ENCODE results near the gene TRABD2B. TPM values are rescaled to one million over a fixed set of nuclear protein-coding genes. Genes with fewer than 3 reads are reported as not detected.

The TRABD2B gene
- total RNA-seq, 1 experiment from 2014 or later, result 0.05 TPM

DNA sequence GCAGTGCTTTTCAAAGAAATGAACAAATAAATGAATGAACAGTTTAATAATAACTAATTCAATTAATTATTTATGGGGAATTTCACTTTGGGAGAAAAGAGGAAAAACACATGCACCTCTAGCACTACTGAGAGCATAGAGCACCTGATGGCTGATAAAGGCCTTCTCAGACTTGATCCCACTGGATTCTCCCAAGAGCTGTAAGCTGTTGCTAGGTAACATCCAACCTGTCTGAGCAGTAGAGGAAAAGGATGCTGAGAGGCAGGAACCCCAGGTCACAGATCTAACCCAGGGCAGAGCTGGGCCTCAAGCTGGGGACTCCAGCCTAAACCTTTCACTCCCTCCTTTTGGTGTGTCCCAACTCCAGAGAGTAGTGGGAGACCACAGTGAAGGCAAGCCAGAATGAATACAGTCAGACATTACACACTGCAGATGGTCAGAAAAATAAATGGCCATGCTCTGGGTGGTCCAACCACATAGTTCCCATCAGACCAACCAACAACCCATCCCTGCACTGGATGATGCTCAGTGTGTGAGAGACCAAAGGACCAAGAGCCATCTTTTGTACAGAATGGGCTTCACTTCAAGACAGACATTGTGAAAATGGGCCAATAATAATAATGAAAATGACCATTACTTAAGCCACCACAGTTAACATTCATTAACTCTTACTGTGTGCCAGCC, 15.4 kb downstream of the TRABD2B start:
- intact Hi-C loops (cut with micrococcal nuclease), result no loop called here
- H3K9me3 ChIP-seq (ENCODE audit: control insufficient read depth in 1 of 2, insufficient read depth in 1 of 2, low read depth in 1 of 2, low read length in 2 of 2), result no peaks in the 10 kb centered on the region
- no peak overlapping the region for H3K9ac ChIP-seq (ENCODE audit: low read length)
- H3K36me3 ChIP-seq (ENCODE audit: control insufficient read depth in 1 of 2, insufficient read depth in 2 of 2, low read length in 2 of 2), result no peaks in the 10 kb centered on the region
- no peaks in the 10 kb centered on the region; the same call in 1 of the 2 replicates for H3K27me3 ChIP-seq (ENCODE audit: insufficient read depth, low read length)
- H3K9me2 ChIP-seq (ENCODE audit: insufficient read depth), result no peaks in the 10 kb centered on the region
- DNase-seq (ENCODE audit: low read depth, low spot score) (no peak), ATAC-seq (no peak)
- ChIA-PET POLR2A (no interaction called here), RAD21 (ENCODE audit: low non-redundant PET in 1 of 2, low total read pairs in 2 of 2, uncharacterized antibody in 2 of 2, unreplicated experiment in 2 of 2) (no interaction called here), CTCF (no interaction called here)
- BruUV-seq (replicated peaks), result no TSS peak
- H3K27ac ChIP-seq (ENCODE audit: low read depth, low read length), result no peak overlapping the region
- H3K4me2 ChIP-seq (ENCODE audit: low read length), result no peak overlapping the region
- no peak overlapping the region for H2AFZ ChIP-seq (ENCODE audit: low read depth, low read length, poor library complexity, severe bottlenecking)
- TF ChIP-seq ELF1 (IDR thresholded peaks at IDR 0.05; ENCODE audit: borderline replicate concordance, low read depth) (no peak), POLR2A (IDR thresholded peaks at IDR 0.05; ENCODE audit: borderline replicate concordance, extremely low read depth, insufficient read depth, insufficient read length) (no peak), SIN3A (IDR thresholded peaks at IDR 0.05; ENCODE audit: low read depth) (no peak)
- TF ChIP-seq, protein P1, sequence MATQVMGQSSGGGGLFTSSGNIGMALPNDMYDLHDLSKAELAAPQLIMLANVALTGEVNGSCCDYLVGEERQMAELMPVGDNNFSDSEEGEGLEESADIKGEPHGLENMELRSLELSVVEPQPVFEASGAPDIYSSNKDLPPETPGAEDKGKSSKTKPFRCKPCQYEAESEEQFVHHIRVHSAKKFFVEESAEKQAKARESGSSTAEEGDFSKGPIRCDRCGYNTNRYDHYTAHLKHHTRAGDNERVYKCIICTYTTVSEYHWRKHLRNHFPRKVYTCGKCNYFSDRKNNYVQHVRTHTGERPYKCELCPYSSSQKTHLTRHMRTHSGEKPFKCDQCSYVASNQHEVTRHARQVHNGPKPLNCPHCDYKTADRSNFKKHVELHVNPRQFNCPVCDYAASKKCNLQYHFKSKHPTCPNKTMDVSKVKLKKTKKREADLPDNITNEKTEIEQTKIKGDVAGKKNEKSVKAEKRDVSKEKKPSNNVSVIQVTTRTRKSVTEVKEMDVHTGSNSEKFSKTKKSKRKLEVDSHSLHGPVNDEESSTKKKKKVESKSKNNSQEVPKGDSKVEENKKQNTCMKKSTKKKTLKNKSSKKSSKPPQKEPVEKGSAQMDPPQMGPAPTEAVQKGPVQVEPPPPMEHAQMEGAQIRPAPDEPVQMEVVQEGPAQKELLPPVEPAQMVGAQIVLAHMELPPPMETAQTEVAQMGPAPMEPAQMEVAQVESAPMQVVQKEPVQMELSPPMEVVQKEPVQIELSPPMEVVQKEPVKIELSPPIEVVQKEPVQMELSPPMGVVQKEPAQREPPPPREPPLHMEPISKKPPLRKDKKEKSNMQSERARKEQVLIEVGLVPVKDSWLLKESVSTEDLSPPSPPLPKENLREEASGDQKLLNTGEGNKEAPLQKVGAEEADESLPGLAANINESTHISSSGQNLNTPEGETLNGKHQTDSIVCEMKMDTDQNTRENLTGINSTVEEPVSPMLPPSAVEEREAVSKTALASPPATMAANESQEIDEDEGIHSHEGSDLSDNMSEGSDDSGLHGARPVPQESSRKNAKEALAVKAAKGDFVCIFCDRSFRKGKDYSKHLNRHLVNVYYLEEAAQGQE (IDR thresholded peaks at IDR 0.05; ENCODE audit: low read depth), result no peak
- no peak overlapping the region for H3K4me3 ChIP-seq (replicated peaks in 1 of 2; ENCODE audit: low read depth in 1 of 2, low read length in 2 of 2)
- no peaks in the 10 kb centered on the region for H4K20me1 ChIP-seq (ENCODE audit: insufficient read depth)
- no peaks in the 10 kb centered on the region for H3K4me1 ChIP-seq (ENCODE audit: control insufficient read depth in 1 of 2, insufficient read depth in 2 of 2, low read length in 2 of 2)
- no peaks in the 10 kb centered on the region for H3K79me2 ChIP-seq (ENCODE audit: insufficient read depth, low read length)

DNA sequence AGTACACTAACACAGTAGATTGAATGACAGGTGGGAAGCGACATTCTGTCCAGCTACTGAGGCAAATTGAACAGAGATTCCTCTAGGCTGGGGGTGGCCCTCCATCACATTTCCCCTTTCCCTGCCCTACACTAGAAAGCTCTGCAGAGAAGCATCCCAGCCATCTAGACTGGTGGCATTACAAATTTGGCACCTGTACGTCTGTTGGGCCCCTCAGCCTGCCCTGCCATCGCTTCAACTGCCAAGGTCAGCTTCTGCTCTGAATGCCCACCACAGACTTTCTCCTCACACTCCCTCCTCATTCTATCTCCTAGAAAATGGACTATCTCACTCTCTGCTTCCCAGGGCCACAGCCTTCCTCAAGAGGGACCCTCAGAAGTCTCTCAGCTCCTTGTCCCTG, 16.7 kb downstream of the TRABD2B start:
- no peaks in the 10 kb centered on the region for H4K20me1 ChIP-seq (ENCODE audit: insufficient read depth)
- POLR2A ChIA-PET, result no interaction called here
- H3K4me3 ChIP-seq (replicated peaks in 1 of 2; ENCODE audit: low read depth in 1 of 2, low read length in 2 of 2), result no peak overlapping the region
- DNase-seq (ENCODE audit: low read depth, low spot score) (no peak), ATAC-seq (no peak)
- H3K9me3 ChIP-seq (ENCODE audit: control insufficient read depth in 1 of 2, insufficient read depth in 1 of 2, low read depth in 1 of 2, low read length in 2 of 2), result no peaks in the 10 kb centered on the region
- CTCF ChIA-PET, result no interaction called here
- no peak overlapping the region for H2AFZ ChIP-seq (ENCODE audit: low read depth, low read length, poor library complexity, severe bottlenecking)
- H3K9me2 ChIP-seq (ENCODE audit: insufficient read depth), result no peaks in the 10 kb centered on the region
- H3K36me3 ChIP-seq (ENCODE audit: control insufficient read depth in 1 of 2, insufficient read depth in 2 of 2, low read length in 2 of 2), result no peaks in the 10 kb centered on the region
- intact Hi-C loops (cut with micrococcal nuclease), result no loop called here
- H3K79me2 ChIP-seq (ENCODE audit: insufficient read depth, low read length), result no peaks in the 10 kb centered on the region
- no peak overlapping the region for H3K9ac ChIP-seq (ENCODE audit: low read length)
- no peak for TF ChIP-seq SIN3A (IDR thresholded peaks at IDR 0.05; ENCODE audit: low read depth)
- TF ChIP-seq, protein P2, sequence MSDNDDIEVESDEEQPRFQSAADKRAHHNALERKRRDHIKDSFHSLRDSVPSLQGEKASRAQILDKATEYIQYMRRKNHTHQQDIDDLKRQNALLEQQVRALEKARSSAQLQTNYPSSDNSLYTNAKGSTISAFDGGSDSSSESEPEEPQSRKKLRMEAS (IDR thresholded peaks at IDR 0.05), result no peak
- TF ChIP-seq, protein P3, sequence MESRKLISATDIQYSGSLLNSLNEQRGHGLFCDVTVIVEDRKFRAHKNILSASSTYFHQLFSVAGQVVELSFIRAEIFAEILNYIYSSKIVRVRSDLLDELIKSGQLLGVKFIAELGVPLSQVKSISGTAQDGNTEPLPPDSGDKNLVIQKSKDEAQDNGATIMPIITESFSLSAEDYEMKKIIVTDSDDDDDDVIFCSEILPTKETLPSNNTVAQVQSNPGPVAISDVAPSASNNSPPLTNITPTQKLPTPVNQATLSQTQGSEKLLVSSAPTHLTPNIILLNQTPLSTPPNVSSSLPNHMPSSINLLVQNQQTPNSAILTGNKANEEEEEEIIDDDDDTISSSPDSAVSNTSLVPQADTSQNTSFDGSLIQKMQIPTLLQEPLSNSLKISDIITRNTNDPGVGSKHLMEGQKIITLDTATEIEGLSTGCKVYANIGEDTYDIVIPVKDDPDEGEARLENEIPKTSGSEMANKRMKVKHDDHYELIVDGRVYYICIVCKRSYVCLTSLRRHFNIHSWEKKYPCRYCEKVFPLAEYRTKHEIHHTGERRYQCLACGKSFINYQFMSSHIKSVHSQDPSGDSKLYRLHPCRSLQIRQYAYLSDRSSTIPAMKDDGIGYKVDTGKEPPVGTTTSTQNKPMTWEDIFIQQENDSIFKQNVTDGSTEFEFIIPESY (IDR thresholded peaks at IDR 0.05; ENCODE audit: extremely low read depth, insufficient replicate concordance, low read length), result no peak
- TF ChIP-seq EGR1 (IDR thresholded peaks at IDR 0.05; ENCODE audit: low read depth), result no peak
- TF ChIP-seq RAD21 (IDR thresholded peaks at IDR 0.05; ENCODE audit: low read depth), result no peak
- no peak for TF ChIP-seq YY1 (IDR thresholded peaks at IDR 0.05; ENCODE audit: extremely low read depth, insufficient replicate concordance, low read depth, low read length)
- no peak for TF ChIP-seq TCF7L2 (IDR thresholded peaks at IDR 0.05; ENCODE audit: borderline replicate concordance, extremely low read depth, insufficient read depth, insufficient read length)
- TF ChIP-seq SP1 (IDR thresholded peaks at IDR 0.05; ENCODE audit: low read depth), result no peak
- no peak for TF ChIP-seq EZH2 (IDR thresholded peaks at IDR 0.05)
- no peak overlapping the region for H3K4me2 ChIP-seq (ENCODE audit: low read length)
- BruUV-seq (replicated peaks), result no TSS peak
- H3K27ac ChIP-seq (ENCODE audit: low read depth, low read length), result no peak overlapping the region
- RAD21 ChIA-PET (ENCODE audit: low non-redundant PET in 1 of 2, low total read pairs in 2 of 2, uncharacterized antibody in 2 of 2, unreplicated experiment in 2 of 2), result no interaction called here
- no peaks in the 10 kb centered on the region; the same call in 1 of the 2 replicates for H3K27me3 ChIP-seq (ENCODE audit: insufficient read depth, low read length)
- no peaks in the 10 kb centered on the region for H3K4me1 ChIP-seq (ENCODE audit: control insufficient read depth in 1 of 2, insufficient read depth in 2 of 2, low read length in 2 of 2)

Measured in HCT116 (cell line).